WTC11 (cell line): ENCODE results near the gene MAP6.

Experiments
- CBFB ChIP-seq: sonication (generic); formaldehyde crosslinking; IDR thresholded peaks from 2 replicates; pipeline ENCODE4 v1.8.1; 2022; ENCODE audit warnings: mild to moderate bottlenecking, low read depth, missing genetic modification reagents
- CREB1 ChIP-seq: sonication (generic); formaldehyde crosslinking; IDR thresholded peaks from 2 replicates; pipeline ENCODE4 v1.8.0; 2023; ENCODE audit warnings: mild to moderate bottlenecking, missing genetic modification reagents
- ETV6 ChIP-seq: sonication (generic); formaldehyde crosslinking; IDR thresholded peaks from 2 replicates; pipeline ENCODE4 v1.8.1; 2022; ENCODE audit warnings: mild to moderate bottlenecking, missing genetic modification reagents
- KAT7 ChIP-seq: sonication (generic); formaldehyde crosslinking; IDR thresholded peaks from 2 replicates; pipeline ENCODE4 v1.8.1; 2023; ENCODE audit warnings: missing genetic modification reagents, mild to moderate bottlenecking, borderline replicate concordance
- NFYB ChIP-seq: sonication (generic); formaldehyde crosslinking; conservative IDR thresholded peaks from 2 replicates; pipeline ENCODE4 v1.8.0; 2022; ENCODE audit warnings: low read depth, missing genetic modification reagents
- TP53 ChIP-seq: sonication (generic); formaldehyde crosslinking; IDR thresholded peaks from 2 replicates; pipeline ENCODE4 v1.8.1; 2023; ENCODE audit warnings: mild to moderate bottlenecking, missing genetic modification reagents
- ZNF232 ChIP-seq: sonication (generic); formaldehyde crosslinking; IDR thresholded peaks from 2 replicates; pipeline ENCODE4 v1.8.0; 2022; ENCODE audit warnings: mild to moderate bottlenecking, missing genetic modification reagents
- TF ChIP-seq, protein P1 (sequence below): fragments of 200-600 bp; IDR thresholded peaks from 2 replicates; pipeline ENCODE4 v1.8.0; 2022; ENCODE audit warnings: antibody characterized with exemption
- TF ChIP-seq, protein P2 (sequence below): sonication (generic); formaldehyde crosslinking; IDR thresholded peaks from 2 replicates; pipeline ENCODE4 v1.8.1; 2023; ENCODE audit warnings: mild to moderate bottlenecking, missing genetic modification reagents, moderate library complexity
- TF ChIP-seq, protein P3 (sequence below): sonication (generic); formaldehyde crosslinking; IDR thresholded peaks from 2 replicates; pipeline ENCODE4 v1.8.0; 2022; ENCODE audit warnings: missing genetic modification reagents
- TF ChIP-seq, protein P4 (sequence below): sonication (generic); formaldehyde crosslinking; IDR thresholded peaks from 2 replicates; pipeline ENCODE4 v1.8.1; 2022; ENCODE audit warnings: missing genetic modification reagents, borderline replicate concordance
- TF ChIP-seq, protein P5 (sequence below): sonication (generic); formaldehyde crosslinking; IDR thresholded peaks from 2 replicates; pipeline ENCODE4 v1.8.0; 2022; ENCODE audit warnings: mild to moderate bottlenecking, missing genetic modification reagents
- TF ChIP-seq, protein P6 (sequence below): sonication (generic); formaldehyde crosslinking; IDR thresholded peaks from 2 replicates; pipeline ENCODE4 v1.8.1; 2022; ENCODE audit warnings: low read depth, missing genetic modification reagents, borderline replicate concordance

DNA sequence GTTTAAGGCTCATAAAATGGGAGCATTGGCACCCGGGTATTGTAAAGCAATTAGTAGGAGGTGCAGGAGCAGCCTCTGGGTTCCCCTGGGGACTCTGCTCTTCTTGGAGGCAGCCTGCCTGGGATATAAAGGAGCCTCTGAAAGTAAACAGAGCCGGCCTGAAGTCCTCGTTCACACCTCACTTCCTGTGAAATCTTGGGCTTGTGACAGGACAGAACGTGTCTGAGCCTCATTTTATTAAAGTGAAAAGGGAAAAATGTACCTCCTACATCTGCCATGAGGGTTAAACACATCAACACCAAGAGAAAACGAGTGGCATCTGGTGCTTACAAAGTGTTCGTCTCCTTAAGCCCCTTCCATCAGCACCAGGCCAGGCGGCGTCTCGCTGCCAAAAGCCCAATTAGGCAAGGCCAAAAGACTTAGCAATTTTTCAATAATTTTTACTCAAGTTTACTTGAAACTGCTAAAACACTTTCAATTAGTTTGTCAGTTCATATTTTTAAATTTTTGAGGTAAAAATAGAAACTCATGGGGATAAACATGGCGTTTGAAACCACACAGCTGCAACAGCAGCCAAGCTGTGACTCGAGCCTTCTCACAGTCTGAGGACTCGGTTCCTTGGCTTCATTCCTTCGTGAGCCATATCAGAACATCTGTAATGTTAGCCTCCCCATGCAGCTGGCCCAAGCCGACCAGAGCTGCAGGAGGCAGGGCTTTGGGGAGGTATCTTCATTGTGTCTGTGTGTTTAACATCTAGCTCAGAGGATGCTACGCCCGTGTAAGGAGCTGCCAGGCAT, 33.6 kb downstream of the MAP6 start:
- TF ChIP-seq, protein P1, sequence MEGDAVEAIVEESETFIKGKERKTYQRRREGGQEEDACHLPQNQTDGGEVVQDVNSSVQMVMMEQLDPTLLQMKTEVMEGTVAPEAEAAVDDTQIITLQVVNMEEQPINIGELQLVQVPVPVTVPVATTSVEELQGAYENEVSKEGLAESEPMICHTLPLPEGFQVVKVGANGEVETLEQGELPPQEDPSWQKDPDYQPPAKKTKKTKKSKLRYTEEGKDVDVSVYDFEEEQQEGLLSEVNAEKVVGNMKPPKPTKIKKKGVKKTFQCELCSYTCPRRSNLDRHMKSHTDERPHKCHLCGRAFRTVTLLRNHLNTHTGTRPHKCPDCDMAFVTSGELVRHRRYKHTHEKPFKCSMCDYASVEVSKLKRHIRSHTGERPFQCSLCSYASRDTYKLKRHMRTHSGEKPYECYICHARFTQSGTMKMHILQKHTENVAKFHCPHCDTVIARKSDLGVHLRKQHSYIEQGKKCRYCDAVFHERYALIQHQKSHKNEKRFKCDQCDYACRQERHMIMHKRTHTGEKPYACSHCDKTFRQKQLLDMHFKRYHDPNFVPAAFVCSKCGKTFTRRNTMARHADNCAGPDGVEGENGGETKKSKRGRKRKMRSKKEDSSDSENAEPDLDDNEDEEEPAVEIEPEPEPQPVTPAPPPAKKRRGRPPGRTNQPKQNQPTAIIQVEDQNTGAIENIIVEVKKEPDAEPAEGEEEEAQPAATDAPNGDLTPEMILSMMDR: no peak
- TF ChIP-seq, protein P2, sequence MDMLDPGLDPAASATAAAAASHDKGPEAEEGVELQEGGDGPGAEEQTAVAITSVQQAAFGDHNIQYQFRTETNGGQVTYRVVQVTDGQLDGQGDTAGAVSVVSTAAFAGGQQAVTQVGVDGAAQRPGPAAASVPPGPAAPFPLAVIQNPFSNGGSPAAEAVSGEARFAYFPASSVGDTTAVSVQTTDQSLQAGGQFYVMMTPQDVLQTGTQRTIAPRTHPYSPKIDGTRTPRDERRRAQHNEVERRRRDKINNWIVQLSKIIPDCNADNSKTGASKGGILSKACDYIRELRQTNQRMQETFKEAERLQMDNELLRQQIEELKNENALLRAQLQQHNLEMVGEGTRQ: no peak
- TF ChIP-seq, protein P3, sequence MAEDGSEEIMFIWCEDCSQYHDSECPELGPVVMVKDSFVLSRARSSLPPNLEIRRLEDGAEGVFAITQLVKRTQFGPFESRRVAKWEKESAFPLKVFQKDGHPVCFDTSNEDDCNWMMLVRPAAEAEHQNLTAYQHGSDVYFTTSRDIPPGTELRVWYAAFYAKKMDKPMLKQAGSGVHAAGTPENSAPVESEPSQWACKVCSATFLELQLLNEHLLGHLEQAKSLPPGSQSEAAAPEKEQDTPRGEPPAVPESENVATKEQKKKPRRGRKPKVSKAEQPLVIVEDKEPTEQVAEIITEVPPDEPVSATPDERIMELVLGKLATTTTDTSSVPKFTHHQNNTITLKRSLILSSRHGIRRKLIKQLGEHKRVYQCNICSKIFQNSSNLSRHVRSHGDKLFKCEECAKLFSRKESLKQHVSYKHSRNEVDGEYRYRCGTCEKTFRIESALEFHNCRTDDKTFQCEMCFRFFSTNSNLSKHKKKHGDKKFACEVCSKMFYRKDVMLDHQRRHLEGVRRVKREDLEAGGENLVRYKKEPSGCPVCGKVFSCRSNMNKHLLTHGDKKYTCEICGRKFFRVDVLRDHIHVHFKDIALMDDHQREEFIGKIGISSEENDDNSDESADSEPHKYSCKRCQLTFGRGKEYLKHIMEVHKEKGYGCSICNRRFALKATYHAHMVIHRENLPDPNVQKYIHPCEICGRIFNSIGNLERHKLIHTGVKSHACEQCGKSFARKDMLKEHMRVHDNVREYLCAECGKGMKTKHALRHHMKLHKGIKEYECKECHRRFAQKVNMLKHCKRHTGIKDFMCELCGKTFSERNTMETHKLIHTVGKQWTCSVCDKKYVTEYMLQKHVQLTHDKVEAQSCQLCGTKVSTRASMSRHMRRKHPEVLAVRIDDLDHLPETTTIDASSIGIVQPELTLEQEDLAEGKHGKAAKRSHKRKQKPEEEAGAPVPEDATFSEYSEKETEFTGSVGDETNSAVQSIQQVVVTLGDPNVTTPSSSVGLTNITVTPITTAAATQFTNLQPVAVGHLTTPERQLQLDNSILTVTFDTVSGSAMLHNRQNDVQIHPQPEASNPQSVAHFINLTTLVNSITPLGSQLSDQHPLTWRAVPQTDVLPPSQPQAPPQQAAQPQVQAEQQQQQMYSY: no peak
- TF ChIP-seq, protein P4, sequence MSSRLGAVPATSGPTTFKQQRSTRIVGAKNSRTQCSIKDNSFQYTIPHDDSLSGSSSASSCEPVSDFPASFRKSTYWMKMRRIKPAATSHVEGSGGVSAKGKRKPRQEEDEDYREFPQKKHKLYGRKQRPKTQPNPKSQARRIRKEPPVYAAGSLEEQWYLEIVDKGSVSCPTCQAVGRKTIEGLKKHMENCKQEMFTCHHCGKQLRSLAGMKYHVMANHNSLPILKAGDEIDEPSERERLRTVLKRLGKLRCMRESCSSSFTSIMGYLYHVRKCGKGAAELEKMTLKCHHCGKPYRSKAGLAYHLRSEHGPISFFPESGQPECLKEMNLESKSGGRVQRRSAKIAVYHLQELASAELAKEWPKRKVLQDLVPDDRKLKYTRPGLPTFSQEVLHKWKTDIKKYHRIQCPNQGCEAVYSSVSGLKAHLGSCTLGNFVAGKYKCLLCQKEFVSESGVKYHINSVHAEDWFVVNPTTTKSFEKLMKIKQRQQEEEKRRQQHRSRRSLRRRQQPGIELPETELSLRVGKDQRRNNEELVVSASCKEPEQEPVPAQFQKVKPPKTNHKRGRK (CRISPR knock-in tag): no peak
- no peak for TF ChIP-seq ZNF232
- no peak for TF ChIP-seq NFYB (CRISPR knock-in tag)
- TF ChIP-seq, protein P5, sequence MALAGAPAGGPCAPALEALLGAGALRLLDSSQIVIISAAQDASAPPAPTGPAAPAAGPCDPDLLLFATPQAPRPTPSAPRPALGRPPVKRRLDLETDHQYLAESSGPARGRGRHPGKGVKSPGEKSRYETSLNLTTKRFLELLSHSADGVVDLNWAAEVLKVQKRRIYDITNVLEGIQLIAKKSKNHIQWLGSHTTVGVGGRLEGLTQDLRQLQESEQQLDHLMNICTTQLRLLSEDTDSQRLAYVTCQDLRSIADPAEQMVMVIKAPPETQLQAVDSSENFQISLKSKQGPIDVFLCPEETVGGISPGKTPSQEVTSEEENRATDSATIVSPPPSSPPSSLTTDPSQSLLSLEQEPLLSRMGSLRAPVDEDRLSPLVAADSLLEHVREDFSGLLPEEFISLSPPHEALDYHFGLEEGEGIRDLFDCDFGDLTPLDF (CRISPR knock-in tag): no peak
- no peak for TF ChIP-seq CBFB
- no peak for TF ChIP-seq TP53 (CRISPR knock-in tag)
- no peak for TF ChIP-seq ETV6 (CRISPR knock-in tag)
- no peak for TF ChIP-seq CREB1 (CRISPR knock-in tag)
- TF ChIP-seq, protein P6, sequence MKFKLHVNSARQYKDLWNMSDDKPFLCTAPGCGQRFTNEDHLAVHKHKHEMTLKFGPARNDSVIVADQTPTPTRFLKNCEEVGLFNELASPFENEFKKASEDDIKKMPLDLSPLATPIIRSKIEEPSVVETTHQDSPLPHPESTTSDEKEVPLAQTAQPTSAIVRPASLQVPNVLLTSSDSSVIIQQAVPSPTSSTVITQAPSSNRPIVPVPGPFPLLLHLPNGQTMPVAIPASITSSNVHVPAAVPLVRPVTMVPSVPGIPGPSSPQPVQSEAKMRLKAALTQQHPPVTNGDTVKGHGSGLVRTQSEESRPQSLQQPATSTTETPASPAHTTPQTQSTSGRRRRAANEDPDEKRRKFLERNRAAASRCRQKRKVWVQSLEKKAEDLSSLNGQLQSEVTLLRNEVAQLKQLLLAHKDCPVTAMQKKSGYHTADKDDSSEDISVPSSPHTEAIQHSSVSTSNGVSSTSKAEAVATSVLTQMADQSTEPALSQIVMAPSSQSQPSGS (CRISPR knock-in tag): no peak
- TF ChIP-seq KAT7: no peak
